HG02623 (cell line): ENCODE results near the gene UVRAG.

Experiments used
- ATAC-seq: cut with Tn5 transposase; IDR thresholded peaks from one replicate; pipeline ENCODE4 v1.9.1; 2021; ENCODE audit warnings: moderate library complexity; ENCODE audit not compliant: unreplicated experiment

UVRAG gene

DNA sequence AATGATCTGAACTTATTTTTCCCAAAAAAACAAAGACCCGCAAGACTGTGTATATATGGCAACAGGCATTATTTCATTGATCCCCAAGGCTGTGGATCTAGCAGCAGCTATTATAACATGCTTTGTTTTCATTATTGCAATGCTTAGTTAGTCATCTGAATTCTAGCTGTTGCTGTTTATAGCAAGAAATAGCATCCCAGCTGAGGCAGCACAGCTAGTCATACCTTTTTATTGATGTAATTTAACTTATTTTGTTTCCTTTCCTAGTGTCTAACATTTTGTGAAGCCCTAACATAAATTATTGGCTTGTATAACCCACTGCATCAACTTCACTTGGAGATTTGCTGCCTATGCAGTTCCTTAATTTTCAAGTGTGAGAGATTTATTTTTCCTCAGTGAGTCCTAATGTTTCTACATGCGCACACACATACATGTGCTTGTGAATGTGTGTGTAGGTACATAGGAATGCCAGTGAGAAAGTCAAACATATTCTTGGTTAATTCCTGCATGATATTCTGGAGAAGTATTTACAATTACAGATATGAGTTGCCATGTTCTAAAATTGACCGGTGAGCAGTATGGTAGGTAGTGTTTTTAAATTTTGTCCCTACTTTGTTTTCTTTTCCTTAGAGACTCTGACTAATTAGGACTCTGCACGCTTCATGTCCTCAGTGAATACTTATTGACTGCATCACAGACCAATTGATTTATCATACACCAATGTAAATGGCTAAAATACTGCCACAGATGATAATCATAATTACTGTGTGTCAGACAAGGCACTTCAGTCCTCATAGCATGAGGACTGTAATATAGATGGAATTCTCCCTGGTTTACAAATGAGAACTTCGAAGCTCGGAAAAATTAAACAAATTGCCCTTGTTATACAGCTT lies 272.0 kb downstream of the UVRAG start:
- no peak for ATAC-seq

- no peak for ATAC-seq
Measured at GRCh38 chr11:76087749-76088148, 272.7 kb downstream of the UVRAG start.

GRCh38 chr11:76088511-76088910 lies 273.5 kb downstream of the UVRAG start:
- ATAC-seq, result no peak

DNA sequence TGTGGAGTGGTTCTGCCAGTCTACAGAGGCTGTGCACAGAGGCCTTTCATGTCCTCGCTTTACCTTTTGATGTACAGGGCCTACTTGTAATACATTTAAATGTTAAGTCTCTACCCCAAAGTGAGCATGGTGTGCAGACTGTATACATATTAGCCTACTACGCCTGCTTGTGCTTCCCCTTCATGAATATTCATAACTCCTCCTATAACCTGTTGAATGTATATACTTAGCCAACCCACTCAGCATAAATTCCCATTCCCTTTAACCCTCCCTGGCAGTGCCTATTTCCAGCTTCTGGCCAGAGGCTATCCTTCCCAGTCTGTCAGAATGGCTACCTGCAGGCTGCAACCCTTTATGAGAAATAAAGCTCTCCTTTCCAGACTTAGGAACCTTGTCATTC lies 275.2 kb downstream of the UVRAG start:
- ATAC-seq, result no peak

DNA sequence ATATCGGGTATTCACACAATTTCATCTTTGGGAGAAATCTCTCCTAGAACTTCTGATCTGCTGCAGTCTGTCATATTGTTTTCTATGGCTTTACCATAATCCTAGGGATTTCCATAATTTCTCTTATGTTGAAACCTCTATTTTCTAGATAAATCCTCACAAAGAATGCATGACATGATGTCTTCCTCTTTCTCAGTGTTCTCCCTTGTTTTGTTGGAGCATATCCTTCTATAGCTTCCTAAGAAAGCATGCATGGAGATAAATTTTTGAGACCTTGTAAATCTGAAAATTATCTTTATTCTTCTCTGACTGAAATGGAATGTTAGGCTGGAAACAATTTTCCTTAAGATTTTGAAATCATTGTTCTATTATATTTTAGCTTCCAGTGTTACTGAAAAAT lies 275.8 kb downstream of the UVRAG start:
- no peak for ATAC-seq

DNA sequence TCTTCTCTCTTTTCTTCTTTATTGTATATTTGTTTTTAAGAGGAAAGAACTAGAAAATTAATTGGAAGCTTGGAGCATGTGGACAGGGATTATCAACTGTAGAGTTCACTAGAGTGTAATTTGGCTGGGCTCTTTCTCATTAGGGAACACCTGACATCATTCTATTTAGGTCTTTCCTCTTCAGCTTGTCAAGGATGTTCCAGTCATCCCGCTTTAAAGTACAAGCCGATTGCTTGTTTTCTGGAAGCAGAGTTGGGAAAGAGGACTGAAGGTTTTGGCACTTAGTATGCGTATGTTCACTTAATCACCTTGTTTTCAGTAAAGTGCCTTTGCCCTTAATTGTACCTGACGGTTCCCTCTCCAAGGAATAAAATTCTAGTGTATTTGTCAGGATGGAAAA lies 279.7 kb downstream of the UVRAG start:
- no peak for ATAC-seq

DNA sequence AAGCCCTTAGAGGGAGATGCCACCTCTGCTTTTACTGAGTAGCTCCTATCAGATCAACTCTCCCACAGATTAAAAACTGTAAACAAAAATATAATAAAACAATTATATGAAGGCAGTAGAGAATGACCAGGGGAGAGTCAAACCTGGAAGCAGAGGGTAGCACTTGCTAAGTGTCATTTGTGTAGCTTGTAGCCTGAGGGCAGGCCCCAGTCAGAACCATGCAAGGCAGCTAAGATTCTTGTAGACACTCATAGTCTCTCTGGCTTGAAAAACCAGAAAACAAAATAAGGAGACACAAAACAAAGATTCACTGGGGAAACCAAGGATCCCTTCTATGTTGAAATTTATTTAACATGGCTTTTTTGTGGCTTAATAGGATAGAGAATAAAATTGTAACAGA lies 280.9 kb downstream of the UVRAG start:
- ATAC-seq, result no peak

DNA sequence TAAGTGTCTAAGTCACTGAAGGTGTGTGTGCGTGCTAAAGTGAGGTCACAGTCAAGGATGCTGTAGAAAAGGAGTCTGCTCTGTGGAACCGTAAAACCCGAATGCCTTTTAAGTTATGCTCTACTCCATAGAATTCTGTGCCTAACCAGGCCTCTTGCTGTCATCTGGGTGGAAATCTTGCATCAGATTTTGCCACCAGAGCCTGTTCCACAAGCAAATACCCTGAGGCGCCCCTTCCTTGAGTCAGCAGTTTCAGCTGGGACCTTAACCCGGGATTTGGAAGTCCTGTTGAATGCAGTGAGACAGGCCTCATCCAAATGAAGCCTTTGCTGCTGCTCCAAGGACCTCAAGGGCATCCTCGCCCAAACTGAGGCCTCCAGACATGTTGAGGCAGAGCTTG lies 281.5 kb downstream of the UVRAG start:
- ATAC-seq, result no peak

- ATAC-seq, result no peak
Measured at GRCh38 chr11:76102802-76103201, 287.8 kb downstream of the UVRAG start.

DNA sequence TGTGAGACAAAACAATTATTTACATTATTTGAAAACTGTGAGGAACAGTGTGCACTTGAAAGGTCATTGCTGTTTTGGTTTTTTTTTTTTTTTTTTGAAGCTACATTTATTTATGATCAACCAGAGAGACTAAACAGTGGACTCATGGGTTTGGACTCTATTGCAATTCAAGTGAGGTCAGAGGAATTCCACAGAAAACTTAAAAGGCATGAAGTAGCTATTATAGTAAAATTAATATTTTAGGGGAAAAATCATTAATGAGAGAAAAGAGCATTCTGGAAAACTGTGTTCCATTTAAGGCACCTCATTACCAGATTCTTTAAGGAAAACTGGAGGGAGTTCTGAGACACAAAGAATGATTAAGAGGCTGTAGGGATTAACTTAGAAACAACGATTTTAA lies 288.4 kb downstream of the UVRAG start:
- no peak for ATAC-seq

- no peak for ATAC-seq
Measured at GRCh38 chr11:76104285-76104684, 289.3 kb downstream of the UVRAG start.

GRCh38 chr11:76105637-76106036 lies 290.6 kb downstream of the UVRAG start:
- ATAC-seq, result no peak

- ATAC-seq, result no peak
Measured at GRCh38 chr11:76107971-76108370, 293.0 kb downstream of the UVRAG start.

- no peak for ATAC-seq
Measured at GRCh38 chr11:76114238-76114637, 299.2 kb downstream of the UVRAG start.

GRCh38 chr11:76115555-76115954 lies 300.5 kb downstream of the UVRAG start:
- ATAC-seq, result no peak

- ATAC-seq, result no peak
Measured at GRCh38 chr11:76119032-76119431, 304.0 kb downstream of the UVRAG start.

GRCh38 chr11:76119779-76120178 lies 304.8 kb downstream of the UVRAG start:
- no peak for ATAC-seq

GRCh38 chr11:76120513-76121101 lies 305.6 kb downstream of the UVRAG start:
- ATAC-seq, result no peak

- no peak for ATAC-seq
Measured at GRCh38 chr11:76123248-76123647, 308.2 kb downstream of the UVRAG start.

GRCh38 chr11:76124905-76125770 lies 310.1 kb downstream of the UVRAG start:
- ATAC-seq, result no peak

GRCh38 chr11:76129729-76130128 lies 314.7 kb downstream of the UVRAG start:
- ATAC-seq, result no peak

DNA sequence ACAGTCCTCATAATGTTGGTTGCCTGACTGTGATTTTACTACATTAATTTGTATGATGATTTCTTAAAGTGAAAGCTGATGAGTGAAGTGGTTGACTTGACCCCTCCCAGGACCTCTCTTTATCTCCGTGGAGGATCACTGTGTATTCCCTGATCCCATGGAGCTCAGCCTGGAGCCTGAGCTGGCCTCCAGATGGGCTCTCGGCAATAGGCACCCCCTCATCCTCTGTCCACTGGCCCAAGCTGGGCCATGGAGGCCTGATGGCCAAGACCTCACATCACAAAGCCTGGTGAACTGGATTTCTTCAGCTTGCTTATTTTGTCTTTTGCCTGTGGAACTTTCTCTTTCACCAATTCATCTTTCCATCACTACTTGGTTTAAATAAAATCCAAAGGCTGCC lies 316.1 kb downstream of the UVRAG start:
- no peak for ATAC-seq
